ENCODE results near the gene MEFV.

The MEFV gene

DNA sequence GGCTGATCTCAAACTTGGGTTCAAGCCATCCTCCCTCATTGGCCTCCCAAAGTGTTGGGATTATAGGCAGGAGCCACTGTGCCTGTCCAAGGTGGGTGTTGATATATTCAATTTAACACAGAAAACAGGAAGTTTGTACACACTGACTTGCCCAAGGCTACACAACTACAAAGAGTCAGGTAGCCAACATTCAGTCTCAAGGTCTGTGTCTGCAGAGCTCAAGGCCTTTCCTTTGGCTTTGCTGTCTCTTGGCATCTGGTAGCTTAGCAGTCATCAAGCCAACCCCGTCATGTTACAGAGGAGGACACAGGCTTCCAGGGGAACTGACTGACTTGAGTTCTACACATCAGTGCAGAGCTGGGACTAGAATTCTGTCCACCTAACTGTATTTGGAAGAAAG is 11.9 kb upstream of the MEFV start:
- no peak for DNase-seq

DNA sequence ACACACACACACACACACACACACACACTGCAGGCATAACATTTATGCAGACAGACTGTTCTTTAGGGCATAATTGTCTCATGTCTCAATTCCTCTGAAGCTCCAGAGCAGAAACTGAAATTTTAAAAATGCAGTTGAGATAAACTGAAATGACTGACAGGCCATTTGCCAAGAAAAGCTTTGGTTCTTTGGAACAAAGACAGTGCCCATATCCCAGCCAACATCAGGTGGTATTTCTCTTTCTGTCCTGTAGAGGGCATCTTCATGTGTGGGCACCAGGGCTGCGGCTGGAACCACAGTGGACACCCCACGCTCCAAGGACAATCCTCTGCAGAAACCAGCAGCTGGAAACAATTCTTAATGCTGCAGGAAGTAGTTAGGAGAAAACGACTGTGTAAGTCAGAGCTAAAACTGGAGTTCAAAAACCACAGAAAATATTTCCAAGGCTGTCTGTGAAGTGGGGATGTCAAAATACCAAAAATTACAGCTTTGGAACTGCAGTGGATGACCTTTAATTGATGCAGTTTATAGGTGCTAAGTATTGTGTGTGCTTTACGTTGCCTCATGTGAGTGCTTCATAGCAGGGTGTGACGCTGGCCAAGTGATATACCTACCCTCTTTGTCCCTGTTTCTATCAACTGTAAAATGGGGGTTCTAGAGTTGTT is 10.6 kb upstream of the MEFV start:
- no peak for DNase-seq

DNA sequence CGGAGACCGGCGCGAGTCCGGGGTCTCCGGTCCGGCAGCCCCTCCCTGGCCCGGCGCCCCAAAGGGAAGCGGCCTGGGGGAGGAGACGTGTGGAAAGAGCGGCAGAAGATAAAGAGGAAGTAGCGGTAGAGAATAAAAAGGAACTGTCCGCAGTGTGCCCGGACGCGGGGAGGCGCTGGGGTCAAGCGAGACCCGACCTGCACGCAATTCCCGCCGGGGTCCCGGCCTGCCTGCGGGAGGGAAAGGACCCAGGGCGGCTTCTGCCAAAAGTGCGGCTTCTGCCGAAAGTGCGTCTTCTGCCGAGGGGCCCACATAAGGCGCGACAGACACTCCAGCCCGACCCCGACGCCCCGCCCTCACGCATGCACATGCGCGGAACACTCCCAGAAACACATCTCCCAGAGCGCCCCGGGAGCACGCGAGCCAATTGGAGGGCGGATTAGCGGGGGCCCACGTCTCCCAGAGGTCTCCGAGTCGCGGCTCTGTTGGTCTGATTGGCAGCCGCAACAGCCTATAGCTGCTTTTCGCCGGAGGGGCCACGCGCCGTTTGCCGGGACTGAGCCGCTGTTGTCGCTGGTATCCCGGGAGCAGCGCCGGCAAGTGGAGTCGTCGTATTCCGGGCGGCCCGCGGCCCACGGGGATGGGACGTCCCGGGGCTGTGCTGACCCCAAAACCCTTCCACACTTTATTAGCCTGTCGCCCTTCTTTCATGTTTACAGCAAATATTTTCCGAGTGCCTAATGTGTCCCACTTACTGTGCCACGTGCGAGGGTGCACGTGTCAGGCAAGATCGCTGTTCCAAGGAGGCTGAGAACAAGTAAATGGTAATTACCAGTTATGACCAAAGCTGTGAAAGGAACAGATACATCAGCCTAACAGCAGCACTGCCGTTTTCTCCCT is 8.0 kb upstream of the MEFV start:
- DNase-seq: peak; percentile 97

DNA sequence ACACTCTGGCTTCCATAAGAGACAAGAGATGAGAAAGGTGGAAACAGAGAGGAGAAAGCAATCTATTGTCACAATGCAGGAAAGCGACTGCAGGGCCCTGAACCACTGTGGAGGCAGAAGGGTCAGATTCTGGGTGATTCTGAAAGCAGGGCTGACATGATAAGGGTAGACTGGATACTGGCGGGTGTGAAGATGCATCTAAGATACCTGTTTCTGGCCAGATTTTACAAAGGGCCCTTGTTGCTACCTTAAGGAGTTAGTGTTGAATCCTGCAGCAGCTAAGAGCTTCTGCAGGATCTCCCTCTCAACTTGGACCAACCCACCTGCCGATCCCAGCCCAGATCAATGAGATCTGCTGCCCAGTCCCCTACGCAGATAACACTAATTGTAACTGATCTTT is 6.1 kb upstream of the MEFV start:
- no peak for DNase-seq

DNA sequence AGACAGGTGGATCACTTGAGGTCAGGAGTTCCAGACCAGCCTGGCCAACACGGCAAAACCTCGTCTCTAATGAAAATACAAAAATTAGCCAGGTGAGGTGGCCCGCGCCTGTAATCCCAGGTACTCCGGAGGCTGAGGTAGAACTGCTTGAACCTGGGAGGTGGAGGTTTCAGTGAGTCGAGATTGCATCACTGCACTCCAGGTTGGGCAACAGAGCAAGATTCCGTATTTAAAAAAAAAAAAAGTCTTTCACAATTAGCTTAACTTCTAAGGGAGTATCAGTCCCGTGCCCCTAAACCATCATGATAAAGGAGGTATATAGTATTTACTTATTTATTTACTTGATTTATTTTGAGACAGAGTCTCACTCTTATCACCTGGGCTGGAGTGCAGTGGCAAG is 3.4 kb upstream of the MEFV start:
- no peak for DNase-seq

DNA sequence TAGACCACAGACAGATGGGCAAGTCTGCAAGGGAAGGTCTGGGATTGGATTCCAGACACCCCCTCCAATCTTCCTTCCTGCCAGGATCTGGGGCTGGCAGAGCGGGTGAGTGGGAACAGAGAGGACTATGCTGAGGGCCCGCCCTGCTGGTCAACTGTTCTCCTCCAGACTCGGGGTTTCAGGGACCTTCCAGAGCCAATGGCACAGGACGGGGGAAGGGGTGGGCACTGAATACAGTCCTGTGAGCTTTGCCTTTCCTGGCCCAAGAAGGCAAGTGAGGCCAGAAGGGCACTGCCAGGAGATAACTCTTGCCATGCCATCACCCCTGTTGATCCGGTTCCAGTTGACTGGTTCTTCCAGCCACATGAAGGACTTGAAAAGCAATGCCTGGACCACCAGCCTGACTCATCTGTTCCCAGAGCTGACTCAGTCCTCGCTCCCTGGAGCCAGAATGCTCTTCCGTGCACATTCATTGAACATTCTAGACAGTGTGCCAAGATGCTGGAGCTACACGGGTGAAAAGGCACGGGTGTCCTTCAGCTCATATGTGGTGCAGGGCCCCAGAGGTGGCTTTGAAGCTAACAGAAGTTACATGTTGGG is 533 bp upstream of the MEFV start:
- no peak for DNase-seq

DNA sequence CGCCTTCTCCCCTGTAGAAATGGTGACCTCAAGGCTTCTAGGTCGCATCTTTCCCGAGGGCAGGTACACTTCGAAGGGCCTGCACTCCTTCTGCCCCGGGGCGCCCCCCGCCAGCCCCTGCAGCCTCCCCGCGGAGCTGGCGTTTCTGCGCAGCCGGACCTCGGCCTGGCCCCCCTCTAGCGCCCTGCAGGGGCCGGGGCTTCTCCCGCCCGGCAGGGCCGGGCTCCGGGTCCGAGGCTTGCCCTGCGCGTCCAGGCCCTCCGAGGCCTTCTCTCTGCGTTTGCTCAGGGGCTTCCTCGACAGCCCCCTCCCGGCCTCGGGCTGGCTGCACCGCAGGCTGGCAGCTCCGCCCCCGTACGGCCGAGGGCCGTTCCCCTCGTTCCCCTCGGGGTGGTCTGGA is 2.1 kb downstream of the MEFV start:
- no peak for DNase-seq

DNA sequence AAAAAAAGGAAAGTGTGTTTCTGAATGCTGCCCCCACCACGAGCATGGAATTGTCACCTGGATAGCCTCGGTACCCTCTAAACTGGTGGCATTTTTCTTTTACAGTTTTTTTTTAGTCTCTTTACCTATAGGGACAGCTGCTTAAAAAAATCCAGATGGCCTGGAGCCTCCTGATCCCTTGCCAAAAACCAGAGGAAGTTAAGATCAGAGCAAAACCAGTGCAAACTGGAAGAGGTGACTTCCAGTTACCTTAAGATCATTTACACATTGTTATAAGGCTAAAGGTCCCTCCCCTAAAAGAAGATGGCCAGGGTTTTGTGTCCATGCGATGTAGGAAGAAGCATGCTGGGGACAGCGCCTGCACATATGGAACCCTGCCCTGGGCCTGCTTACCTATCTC is 3.5 kb downstream of the MEFV start:
- DNase-seq: no peak

DNA sequence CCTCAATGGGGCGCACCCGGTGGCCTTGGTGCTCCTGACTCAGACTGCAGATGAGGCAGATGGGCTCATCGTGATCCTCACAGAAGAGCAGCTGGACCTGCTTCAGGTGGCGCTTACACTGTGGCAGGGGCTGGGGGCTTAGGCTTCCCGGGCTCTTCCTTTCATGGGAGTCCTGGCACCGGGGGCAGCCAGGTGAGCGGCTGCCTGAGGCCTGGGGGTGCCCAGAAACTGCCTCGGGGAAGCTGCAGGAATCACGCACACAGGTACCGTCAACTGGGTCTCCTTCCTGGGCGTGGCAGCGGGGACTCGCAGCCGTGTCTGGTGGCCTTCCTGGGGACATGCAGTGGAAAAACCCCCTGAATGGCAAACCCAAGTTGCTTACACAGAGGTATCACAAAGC is 7.0 kb downstream of the MEFV start:
- no peak for DNase-seq

DNA sequence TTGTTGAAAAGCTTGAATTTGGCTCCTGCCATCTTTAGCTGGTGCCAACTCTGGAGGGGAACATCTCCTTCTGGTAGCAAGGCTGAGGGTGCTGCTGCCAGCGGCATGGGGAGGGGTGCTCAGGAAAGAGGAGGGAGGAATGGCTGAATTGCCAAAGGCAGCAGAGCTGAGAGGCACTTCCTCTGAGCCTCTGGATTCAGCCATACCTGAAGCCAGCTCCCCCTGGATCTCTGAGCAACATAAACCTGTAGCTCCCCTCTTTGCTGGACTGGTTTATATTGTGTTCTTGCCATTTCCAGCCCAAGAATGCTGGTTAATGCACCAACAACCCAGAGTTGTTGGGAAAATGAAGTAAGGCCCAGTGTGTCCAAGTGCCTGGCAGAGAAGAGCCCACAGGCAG is 7.4 kb downstream of the MEFV start:
- DNase-seq: no peak

DNA sequence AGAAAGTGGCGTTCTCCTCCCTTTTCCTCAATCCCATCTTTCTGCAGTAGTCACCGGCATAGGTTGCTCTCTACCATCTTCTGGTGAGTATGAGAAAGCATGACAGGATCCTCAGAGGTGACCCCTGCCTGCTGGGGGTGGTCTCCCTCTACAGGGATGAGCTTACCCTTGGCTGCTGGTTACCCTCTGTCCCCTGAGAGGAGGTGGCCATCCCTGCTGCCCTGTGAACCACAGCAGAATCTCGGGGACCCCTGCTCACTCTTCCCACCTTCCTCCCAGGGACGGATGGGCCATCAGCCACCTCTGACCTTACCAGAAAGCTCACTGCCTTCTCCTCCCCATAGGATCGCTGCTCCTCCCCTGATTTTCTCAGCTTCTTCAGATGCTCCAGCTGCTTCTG is 7.8 kb downstream of the MEFV start:
- no peak for DNase-seq

DNA sequence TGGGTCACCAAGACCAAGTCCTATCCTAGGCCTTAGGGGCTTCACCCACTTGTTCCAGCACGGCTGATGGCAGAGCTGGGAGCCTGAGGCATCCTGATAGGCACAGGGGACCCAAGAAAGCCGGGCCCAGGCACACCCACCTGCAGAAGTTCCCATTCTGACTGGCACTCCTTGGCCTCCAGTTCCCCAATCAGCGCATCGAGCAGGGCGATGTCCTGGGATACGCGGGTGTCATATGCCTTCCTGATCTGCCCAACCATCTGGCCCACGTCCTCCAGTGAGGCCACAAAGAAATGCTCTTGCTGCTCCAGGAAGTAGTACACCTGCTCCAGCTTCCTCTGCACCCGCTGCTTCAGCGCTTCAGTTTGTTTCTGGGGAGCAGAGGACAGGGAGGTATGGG is 9.6 kb downstream of the MEFV start:
- DNase-seq: no peak

DNA sequence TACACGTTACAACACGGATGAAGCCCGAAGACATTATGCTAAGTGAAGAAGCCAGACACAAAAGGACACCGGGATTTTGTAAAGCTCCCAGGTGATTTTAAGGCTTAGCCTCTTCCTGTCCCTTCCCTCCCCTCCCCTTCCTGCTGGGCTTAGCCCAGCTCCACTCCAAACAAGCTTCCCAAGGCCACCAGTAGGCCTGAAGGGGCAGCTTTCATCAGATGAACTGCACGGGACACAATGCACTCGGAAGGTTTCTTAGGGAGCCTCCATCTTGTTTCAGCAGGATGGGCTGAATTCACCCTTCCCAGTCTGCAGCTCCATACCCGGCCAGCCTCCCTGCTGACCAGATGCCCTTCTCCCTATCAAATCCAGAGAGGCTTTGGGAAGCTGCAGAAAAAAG is 10.4 kb downstream of the MEFV start:
- DNase-seq: no peak

DNA sequence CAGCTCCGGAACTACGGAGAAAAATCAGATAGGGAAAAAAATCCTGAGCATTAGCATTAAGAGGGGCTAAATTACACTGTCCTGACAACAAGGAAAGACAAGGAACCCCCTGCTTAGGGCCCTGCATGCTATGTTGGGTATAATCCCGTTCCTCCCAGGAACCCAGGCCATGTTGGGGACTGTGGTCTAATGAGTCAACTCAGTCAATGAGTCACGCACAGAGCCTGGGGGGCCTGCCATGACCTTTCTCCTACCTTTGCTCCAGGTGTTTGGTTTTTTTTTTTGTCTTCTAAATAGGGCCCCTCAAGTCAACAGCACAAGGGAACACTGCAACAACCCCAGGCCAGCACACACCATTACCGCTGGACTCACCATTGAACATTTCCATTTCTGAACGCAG is 12.6 kb downstream of the MEFV start:
- no peak for DNase-seq

DNA sequence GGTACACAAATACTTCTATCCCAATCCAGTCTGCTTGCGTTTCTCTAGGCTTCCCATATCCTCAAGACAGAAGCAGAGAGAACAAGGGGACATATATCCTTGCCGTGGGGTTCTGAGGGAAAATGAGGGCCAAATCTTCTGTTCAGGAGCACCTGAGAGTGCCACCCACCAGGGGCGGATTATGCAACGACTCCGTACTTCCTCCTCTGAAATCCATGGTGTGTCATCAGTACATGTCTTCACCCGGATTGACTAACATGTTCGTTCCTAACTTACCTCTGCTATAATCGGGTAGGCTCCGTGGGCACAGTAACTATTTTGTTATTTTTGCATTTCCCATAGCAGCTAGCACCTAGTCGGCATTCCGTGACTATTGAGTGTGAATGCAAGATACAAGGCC is 13.7 kb downstream of the MEFV start:
- no peak for DNase-seq

DNA sequence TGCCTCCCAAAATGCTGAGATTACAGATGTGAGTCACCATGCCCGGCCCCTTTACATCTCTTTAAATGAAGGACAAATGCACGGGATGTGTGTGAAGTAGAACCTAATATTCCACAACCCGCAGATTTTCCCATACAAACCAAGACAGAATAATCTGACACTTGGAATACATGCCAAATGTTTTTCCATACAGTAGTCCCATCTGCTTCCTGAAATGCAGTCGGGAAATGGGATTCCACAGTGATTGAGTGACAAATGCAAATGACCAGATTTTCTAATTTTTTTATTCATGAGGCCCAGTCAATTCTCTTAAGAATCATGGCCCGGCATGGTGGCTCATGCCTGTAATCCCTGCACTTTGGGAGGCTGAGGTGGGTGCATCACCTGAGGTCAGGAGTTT is 14.7 kb downstream of the MEFV start:
- no peak for DNase-seq

DNA sequence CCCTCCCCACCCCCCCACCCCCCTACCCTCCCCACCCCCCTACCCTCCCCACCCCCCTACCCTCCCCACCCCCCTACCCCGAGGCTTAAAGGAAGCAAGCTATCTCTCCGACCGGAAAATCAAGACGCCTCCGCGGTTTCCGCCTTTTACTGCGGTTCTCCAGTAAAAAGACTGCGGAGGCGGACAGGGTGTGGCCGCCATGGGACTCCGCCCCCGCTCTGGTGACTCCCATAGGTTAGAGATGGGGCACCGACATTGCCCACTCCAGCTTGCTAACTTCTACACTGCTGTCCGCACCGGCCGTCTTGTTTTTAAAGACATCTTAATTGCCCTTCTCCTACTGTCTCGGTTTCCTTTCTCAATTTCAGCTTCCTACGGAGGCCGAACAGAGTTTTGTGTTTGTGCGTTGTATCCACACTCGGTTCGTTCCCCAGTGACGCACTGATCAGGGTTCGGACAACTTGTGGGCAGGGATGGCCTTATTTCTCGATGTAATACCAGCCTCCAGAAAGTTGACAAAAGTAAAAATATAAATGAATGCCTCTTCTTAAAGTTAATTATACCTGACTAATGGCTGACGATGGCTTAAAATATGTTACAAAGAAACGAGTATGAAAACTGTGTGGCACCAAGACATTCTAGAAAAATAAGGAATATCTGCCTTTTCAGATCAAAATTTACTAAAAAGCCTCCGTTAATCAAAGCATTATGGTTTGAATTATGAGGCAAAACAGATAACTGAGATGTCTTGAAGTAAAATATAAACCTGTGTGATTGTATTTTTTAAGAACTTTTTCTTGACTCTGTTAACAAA is 20.4 kb downstream of the MEFV start:
- peak; percentile 62 for DNase-seq

DNA sequence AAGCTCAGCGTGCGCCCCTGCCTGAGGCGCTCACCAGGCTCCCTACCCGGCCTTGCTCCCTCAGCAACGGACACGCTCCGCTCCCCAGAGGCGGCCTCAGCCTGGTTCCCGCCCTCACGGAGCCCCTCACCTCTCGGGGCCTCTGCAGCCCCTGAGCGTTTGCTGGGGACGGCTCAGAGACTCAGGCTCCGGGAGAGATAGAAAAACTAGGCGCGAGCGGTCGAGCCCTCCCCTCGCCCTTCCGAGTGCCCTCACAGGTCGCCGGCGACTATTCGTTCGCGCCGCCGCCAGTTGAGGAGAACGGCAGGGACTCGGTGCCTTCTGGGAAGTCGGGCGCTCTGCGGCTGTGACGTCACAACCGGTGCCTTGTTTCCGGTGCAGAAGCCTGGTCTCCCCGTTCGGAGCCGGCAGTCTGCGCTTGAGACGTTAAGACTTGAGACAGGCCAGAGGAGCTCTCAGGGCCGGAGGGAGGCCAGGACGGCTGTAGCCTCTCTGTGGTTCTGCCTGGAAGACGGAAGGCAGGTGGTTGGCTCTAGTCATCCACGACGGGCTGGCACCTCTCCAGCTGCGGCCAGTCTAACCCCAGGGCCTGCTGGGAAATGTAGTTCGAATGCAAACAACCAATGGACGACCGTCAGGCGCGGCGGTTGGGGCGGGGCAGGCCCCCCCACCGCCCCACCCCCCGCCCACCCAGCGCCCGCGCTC is 21.4 kb downstream of the MEFV start, which contains the start of gene ZNF200:
TSS of gene ZNF200 (minus strand) at position 302 of the 705 bp plus-strand sequence. CDS start 1,403 bp downstream, outside the sequence.
- peak; percentile 94 for DNase-seq

DNA sequence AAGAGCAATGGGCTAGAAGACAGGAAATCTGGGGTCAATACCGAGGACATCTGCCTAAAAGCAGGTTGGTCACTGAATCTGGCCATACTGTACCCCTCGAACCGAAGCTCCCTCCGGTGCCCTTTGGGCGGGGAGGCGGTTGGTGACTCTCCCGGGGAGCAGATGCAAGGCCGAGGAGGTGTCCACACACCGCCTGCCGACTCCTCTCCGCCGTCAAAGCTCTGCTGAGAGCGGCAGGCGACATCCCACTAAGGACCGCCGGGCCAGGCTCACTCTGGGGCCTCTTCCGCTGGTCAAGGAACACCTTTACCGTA is 21.9 kb downstream of the MEFV start:
- DNase-seq: no peak

DNA sequence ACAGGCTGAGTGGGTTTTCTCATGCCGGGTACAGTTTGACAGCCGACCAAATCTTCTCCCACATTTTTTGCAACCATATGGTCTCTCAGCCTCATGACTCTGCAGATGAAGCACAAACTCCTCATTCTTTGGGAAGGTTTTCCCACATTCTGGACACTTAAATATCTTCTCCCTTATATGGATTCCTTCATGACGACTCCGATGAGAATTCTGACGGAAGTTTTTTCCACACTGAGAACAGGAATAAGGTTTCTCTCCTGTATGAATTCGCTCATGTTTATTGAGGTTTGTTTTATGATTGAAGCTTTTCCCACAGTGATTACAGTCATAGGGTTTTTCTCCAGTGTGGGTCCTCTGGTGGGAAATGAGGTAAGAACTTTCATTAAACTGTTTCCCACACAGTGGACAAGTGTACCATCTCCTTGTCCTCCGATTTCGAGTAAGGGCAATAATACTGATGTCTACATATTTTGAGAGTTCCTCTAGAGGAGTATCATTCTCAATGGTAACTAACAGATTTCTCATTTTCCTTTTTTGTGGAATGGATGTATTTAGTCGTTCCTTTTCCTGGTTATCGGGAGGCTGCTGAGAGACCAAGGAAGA is 32.4 kb downstream of the MEFV start:
- DNase-seq: no peak

DNA sequence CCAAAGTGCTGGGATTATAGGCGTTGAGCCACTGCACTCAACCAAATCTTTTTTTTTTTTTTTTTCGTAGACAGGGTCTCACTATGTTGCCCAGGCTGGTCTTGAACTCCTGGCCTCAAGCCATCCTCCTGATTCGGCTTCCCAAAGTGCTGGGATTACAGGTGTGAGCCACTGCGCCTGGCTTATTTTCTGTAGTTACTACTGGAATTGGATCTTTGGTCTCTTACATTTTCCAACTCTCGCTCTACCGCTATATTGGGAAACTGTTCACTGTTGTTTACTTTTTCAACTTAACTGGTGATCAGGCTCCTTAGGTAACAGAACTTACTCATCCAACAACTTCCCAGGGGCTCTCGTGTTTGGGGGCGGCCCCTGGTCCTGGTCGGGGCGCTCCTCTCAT is 35.6 kb downstream of the MEFV start:
- no peak for DNase-seq

DNA sequence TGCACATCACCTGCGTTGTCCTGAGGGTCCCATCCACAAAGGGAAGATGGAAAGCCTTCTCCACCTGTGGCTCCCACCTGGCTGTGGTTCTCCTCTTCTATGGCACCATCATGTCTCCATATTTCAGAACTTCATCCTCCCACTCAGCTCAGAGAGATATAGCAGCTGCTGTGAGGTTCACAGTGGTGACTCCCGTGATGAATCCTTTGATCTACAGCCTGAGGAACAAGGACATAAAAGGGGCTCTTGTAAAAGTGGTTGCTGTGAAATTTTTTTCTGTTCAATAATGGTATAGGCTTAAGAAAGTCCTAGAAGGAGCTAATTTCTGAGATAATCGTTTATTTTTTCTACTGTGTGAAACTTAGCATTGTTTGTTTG is 40.2 kb downstream of the MEFV start:
- no peak for DNase-seq
